Activated naive CD4-positive, alpha-beta T cell treated with anti-CD3 and anti-CD28 coated beads, Interleukin-2, amount 50 U/mL, for 72 hours (primary cell): ENCODE results near the gene CLN5. TPM values are rescaled to one million over a fixed set of nuclear protein-coding genes. Genes with fewer than 3 reads are reported as not detected.

Experiments
- ATAC-seq, 2 donors: fragments of 150-1000 bp; cut with Tn5 transposase; 2 replicates each; pipeline ENCODE4 v1.10.0; 2021; ENCODE audit warnings: mild to moderate bottlenecking in 2 of 2, moderate library complexity in 2 of 2
- DNase-seq, 2 donors: peaks; one replicate each; pipeline ENCODE4 v3.0.0; 2021 to 2022; ENCODE audit warnings: low spot score in 2 of 2
- H3K27ac Mint-ChIP-seq, 2 donors: one replicate each; pipeline ENCODE4 v1.8.0; 2022; ENCODE audit warnings: mild to moderate bottlenecking in 2 of 2, mixed read lengths in 2 of 2
- H3K36me3 Mint-ChIP-seq, 2 donors: one replicate each; pipeline ENCODE4 v1.8.0; 2022; ENCODE audit warnings: mixed read lengths in 2 of 2
- H3K9me3 Mint-ChIP-seq, 2 donors: one replicate each; pipeline ENCODE4 v1.8.0; 2022; ENCODE audit warnings: mixed read lengths in 2 of 2
- total RNA-seq, 2 donors: library from RNA; stranded (reverse); gene quantifications; one replicate each; pipeline ENCODE4 v1.2.3, GENCODE V29; 2022

Gene CLN5
- total RNA-seq, 2 donors from 2014 or later: 9.6 to 12.5 TPM

- no peaks in the 10 kb centered on the region for H3K36me3 Mint-ChIP-seq
- no peak for ATAC-seq
- no peak overlapping the region for H3K27ac Mint-ChIP-seq
- no peak for DNase-seq
- no peaks in the 10 kb centered on the region for H3K9me3 Mint-ChIP-seq
These were observed 20.7 kb upstream of the CLN5 start for GRCh38 chr13:76971215-76971614.

GRCh38 chr13:76971851-76972829 lies 19.7 kb upstream of the CLN5 start:
- Mint-ChIP-seq H3K27ac (no peak overlapping the region), H3K9me3 (no peaks in the 10 kb centered on the region), H3K36me3 (no peaks in the 10 kb centered on the region)
- DNase-seq: no peak
- ATAC-seq: no peak

- Mint-ChIP-seq H3K36me3 (no peaks in the 10 kb centered on the region), H3K27ac (no peak overlapping the region), H3K9me3 (no peaks in the 10 kb centered on the region)
- ATAC-seq: peak in 1 of 2 donors; percentile 37
- DNase-seq: no peak
These were observed 17.8 kb upstream of the CLN5 start for GRCh38 chr13:76973920-76974617.

- Mint-ChIP-seq H3K27ac (no peak overlapping the region), H3K36me3 (no peaks in the 10 kb centered on the region), H3K9me3 (no peaks in the 10 kb centered on the region)
- no peak for DNase-seq
- no peak for ATAC-seq
These were observed 17.3 kb upstream of the CLN5 start for GRCh38 chr13:76974618-76974975.

- Mint-ChIP-seq H3K9me3 (no peaks in the 10 kb centered on the region), H3K36me3 (no peaks in the 10 kb centered on the region), H3K27ac (no peak overlapping the region)
- ATAC-seq (no peak), DNase-seq (no peak)
These were observed 16.0 kb upstream of the CLN5 start for GRCh38 chr13:76975863-76976262.

- no peak for DNase-seq
- Mint-ChIP-seq H3K36me3 (no peaks in the 10 kb centered on the region), H3K27ac (no peak overlapping the region), H3K9me3 (no peaks in the 10 kb centered on the region)
- ATAC-seq: no peak
These were observed 15.4 kb upstream of the CLN5 start for GRCh38 chr13:76976490-76976889.

- DNase-seq: no peak
- no peaks in the 10 kb centered on the region for H3K9me3 Mint-ChIP-seq
- no peak for ATAC-seq
- no peaks in the 10 kb centered on the region for H3K36me3 Mint-ChIP-seq
- H3K27ac Mint-ChIP-seq: no peak overlapping the region
These were observed 15.0 kb upstream of the CLN5 start for GRCh38 chr13:76976929-76977328.

GRCh38 chr13:76980075-76980718 lies 11.7 kb upstream of the CLN5 start:
- H3K9me3 Mint-ChIP-seq: no peaks in the 10 kb centered on the region
- H3K27ac Mint-ChIP-seq: no peak overlapping the region
- ATAC-seq (peak; percentile 100), DNase-seq (peak; percentile 76 to 98)
- no peaks in the 10 kb centered on the region for H3K36me3 Mint-ChIP-seq

- no peak overlapping the region for H3K27ac Mint-ChIP-seq
- no peaks in the 10 kb centered on the region for H3K36me3 Mint-ChIP-seq
- ATAC-seq (no peak), DNase-seq (no peak)
- no peaks in the 10 kb centered on the region for H3K9me3 Mint-ChIP-seq
These were observed 9.8 kb upstream of the CLN5 start for GRCh38 chr13:76982061-76982460.

GRCh38 chr13:76983676-76984075 lies 8.2 kb upstream of the CLN5 start:
- no peak overlapping the region for H3K27ac Mint-ChIP-seq
- DNase-seq: no peak
- no peaks in the 10 kb centered on the region for H3K36me3 Mint-ChIP-seq
- no peak for ATAC-seq
- no peaks in the 10 kb centered on the region for H3K9me3 Mint-ChIP-seq

- peak; percentile 68 to 81 for DNase-seq
- Mint-ChIP-seq H3K27ac (peak overlapping the region; percentile 97 to 98), H3K36me3 (peaks cover 8 to 16% of the 10 kb centered on the region in 2 donors), H3K9me3 (no peaks in the 10 kb centered on the region)
- ATAC-seq: peak; percentile 83 to 84
These were observed 467 bp upstream of the CLN5 start for GRCh38 chr13:76991432-76991795.

- peaks cover 11 to 26% of the 10 kb centered on the region in 2 donors for H3K36me3 Mint-ChIP-seq
- H3K27ac Mint-ChIP-seq: peak overlapping the region; percentile 97 to 98
- DNase-seq (peak; percentile 8 to 59), ATAC-seq (no peak)
- no peaks in the 10 kb centered on the region for H3K9me3 Mint-ChIP-seq
These were observed 694 bp downstream of the CLN5 start for GRCh38 chr13:76992548-76993001.

GRCh38 chr13:76993021-76993420 lies 1.1 kb downstream of the CLN5 start:
- Mint-ChIP-seq H3K36me3 (peaks cover 11 to 28% of the 10 kb centered on the region in 2 donors), H3K9me3 (no peaks in the 10 kb centered on the region), H3K27ac (peak overlapping the region; percentile 97 to 98)
- ATAC-seq (no peak), DNase-seq (no peak)

GRCh38 chr13:76993473-76993872 lies 1.6 kb downstream of the CLN5 start:
- ATAC-seq: no peak
- H3K27ac Mint-ChIP-seq: peak overlapping the region in 1 of 2 donors; percentile 97
- no peak for DNase-seq
- no peaks in the 10 kb centered on the region for H3K9me3 Mint-ChIP-seq
- H3K36me3 Mint-ChIP-seq: peaks cover 11 to 33% of the 10 kb centered on the region in 2 donors

GRCh38 chr13:76994281-76994680 lies 2.4 kb downstream of the CLN5 start:
- DNase-seq: no peak
- Mint-ChIP-seq H3K9me3 (no peaks in the 10 kb centered on the region), H3K27ac (peak overlapping the region in 1 of 2 donors; percentile 19), H3K36me3 (peaks cover 11 to 41% of the 10 kb centered on the region in 2 donors)
- no peak for ATAC-seq

GRCh38 chr13:77000475-77000874 lies 8.6 kb downstream of the CLN5 start:
- DNase-seq: no peak
- peaks cover 5 to 35% of the 10 kb centered on the region in 2 donors for H3K36me3 Mint-ChIP-seq
- no peak overlapping the region for H3K27ac Mint-ChIP-seq
- no peaks in the 10 kb centered on the region for H3K9me3 Mint-ChIP-seq
- ATAC-seq: no peak

GRCh38 chr13:77001540-77001939 lies 9.7 kb downstream of the CLN5 start:
- H3K27ac Mint-ChIP-seq: peak overlapping the region in 1 of 2 donors; percentile 3
- H3K9me3 Mint-ChIP-seq: no peaks in the 10 kb centered on the region
- ATAC-seq (no peak), DNase-seq (no peak)
- peaks cover 2 to 31% of the 10 kb centered on the region in 2 donors for H3K36me3 Mint-ChIP-seq
